ENCODE results near the gene LRRD1. TPM values are rescaled to one million over a fixed set of nuclear protein-coding genes. Genes with fewer than 3 reads are reported as not detected.
A peak's percentile ranks its signal among the peaks of the same experiment; 100 is the strongest.

Gene LRRD1
- total and polyA plus RNA-seq, 9 of the 15 experiments (the other 6 are each of a cell fraction or from before 2014, with no cell fraction given) = 0.07 to 0.15 TPM; not detected in 7

DNA sequence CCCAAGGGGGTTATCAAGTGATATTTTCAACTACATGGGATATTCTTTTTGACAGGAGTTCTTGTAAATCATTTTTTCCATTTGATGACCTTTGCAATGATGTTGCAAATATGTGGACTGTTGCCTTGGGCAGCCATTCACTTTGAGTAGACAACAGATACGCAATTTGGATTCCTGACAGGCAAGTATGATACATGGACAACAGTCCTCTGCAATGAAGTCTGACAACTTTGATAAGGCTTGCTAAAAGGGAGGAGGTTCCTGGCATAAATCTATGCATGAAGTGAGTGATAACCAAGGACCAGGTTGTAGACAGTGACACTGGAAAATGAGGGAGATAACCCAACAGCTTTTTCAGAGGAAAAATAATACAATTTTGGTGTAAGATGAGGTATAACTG lies 17.7 kb downstream of the LRRD1 start (continued):
- TF ChIP-seq, protein P1, sequence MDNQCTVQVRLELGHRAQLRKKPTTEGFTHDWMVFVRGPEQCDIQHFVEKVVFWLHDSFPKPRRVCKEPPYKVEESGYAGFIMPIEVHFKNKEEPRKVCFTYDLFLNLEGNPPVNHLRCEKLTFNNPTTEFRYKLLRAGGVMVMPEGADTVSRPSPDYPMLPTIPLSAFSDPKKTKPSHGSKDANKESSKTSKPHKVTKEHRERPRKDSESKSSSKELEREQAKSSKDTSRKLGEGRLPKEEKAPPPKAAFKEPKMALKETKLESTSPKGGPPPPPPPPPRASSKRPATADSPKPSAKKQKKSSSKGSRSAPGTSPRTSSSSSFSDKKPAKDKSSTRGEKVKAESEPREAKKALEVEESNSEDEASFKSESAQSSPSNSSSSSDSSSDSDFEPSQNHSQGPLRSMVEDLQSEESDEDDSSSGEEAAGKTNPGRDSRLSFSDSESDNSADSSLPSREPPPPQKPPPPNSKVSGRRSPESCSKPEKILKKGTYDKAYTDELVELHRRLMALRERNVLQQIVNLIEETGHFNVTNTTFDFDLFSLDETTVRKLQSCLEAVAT (IDR thresholded peaks at IDR 0.05) = no peak
- no peak for TF ChIP-seq DNMT1 (IDR thresholded peaks at IDR 0.05)
- TF ChIP-seq POLR2G (IDR thresholded peaks at IDR 0.05; ENCODE audit: low read depth, low read length) = no peak
- TF ChIP-seq KAT8 (IDR thresholded peaks at IDR 0.05; ENCODE audit: low read depth) = no peak
- TF ChIP-seq TAF9B (IDR thresholded peaks at IDR 0.05; ENCODE audit: partially characterized antibody) = peak; percentile 22
- TF ChIP-seq EP400 (IDR thresholded peaks at IDR 0.05) = peak; percentile 27; the same call in 1 of the 2 replicates
- TF ChIP-seq ZNF3 (CRISPR knock-in tag; IDR thresholded peaks at IDR 0.05) = no peak
- no peak for TF ChIP-seq MTA3 (IDR thresholded peaks at IDR 0.05; ENCODE audit: borderline replicate concordance)
- TF ChIP-seq NCOR1 (IDR thresholded peaks at IDR 0.05) = peak; percentile 89
- no peak for TF ChIP-seq SAP30 (IDR thresholded peaks at IDR 0.05; ENCODE audit: borderline replicate concordance, insufficient read depth, low read depth, low read length, poor library complexity, severe bottlenecking)
- TF ChIP-seq CBX2 (IDR thresholded peaks at IDR 0.05; ENCODE audit: insufficient read depth, low read length, poor library complexity, severe bottlenecking) = no peak
- TF ChIP-seq ZNF431 (CRISPR knock-in tag; IDR thresholded peaks at IDR 0.05) = no peak
- no peak for TF ChIP-seq NELFE (IDR thresholded peaks at IDR 0.05; ENCODE audit: insufficient read depth, insufficient read length)
- TF ChIP-seq YY1 (IDR thresholded peaks at IDR 0.05; ENCODE audit: borderline replicate concordance in 1 of 3, control insufficient read depth in 1 of 3, extremely low read depth in 1 of 3, insufficient read depth in 3 of 3, insufficient read length in 1 of 3, insufficient replicate concordance in 2 of 3, low read depth in 1 of 3, low read length in 2 of 3) = no peak
- TF ChIP-seq TEAD1 (CRISPR knock-in tag; IDR thresholded peaks at IDR 0.05) = peak in 1 of 2 experiments; percentile 57; a peak in 1 of 4 replicates
- no peak for TF ChIP-seq ZNF146 (CRISPR knock-in tag; IDR thresholded peaks at IDR 0.05; ENCODE audit: unreplicated experiment)
- TF ChIP-seq XRCC4 (IDR thresholded peaks at IDR 0.05; ENCODE audit: extremely low read depth, insufficient read depth, insufficient read length) = no peak
- no peak for TF ChIP-seq ZNF507 (tag; conservative IDR thresholded peaks at IDR 0.05)
- TF ChIP-seq POLR3G (IDR thresholded peaks at IDR 0.05; ENCODE audit: extremely low read depth, insufficient read length, insufficient replicate concordance) = no peak
- no peak for TF ChIP-seq ZNF282 (CRISPR knock-in tag; IDR thresholded peaks at IDR 0.05)
- no peak for TF ChIP-seq IFI16 (CRISPR knock-in tag; IDR thresholded peaks at IDR 0.05)
- TF ChIP-seq, protein P2, sequence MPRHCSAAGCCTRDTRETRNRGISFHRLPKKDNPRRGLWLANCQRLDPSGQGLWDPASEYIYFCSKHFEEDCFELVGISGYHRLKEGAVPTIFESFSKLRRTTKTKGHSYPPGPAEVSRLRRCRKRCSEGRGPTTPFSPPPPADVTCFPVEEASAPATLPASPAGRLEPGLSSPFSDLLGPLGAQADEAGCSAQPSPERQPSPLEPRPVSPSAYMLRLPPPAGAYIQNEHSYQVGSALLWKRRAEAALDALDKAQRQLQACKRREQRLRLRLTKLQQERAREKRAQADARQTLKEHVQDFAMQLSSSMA (CRISPR knock-in tag; IDR thresholded peaks at IDR 0.05) = no peak
- no peak for TF ChIP-seq MTF1 (CRISPR knock-in tag; IDR thresholded peaks at IDR 0.05; ENCODE audit: borderline replicate concordance)
- no peak for TF ChIP-seq ZSCAN32 (CRISPR knock-in tag; IDR thresholded peaks at IDR 0.05)
- TF ChIP-seq GTF2F1 (IDR thresholded peaks at IDR 0.05; ENCODE audit: low read depth, low read length) = no peak
- no peak for TF ChIP-seq ZNF133 (CRISPR knock-in tag; IDR thresholded peaks at IDR 0.05)
- TF ChIP-seq ZNF232 (CRISPR knock-in tag; IDR thresholded peaks at IDR 0.05) = no peak
- no peak for TF ChIP-seq FIP1L1 (IDR thresholded peaks at IDR 0.05; ENCODE audit: low read depth, low read length, poor library complexity, severe bottlenecking)
- TF ChIP-seq KHSRP (IDR thresholded peaks at IDR 0.05) = no peak; the same call in 1 of the 2 replicates
- TF ChIP-seq PHB (CRISPR knock-in tag; IDR thresholded peaks at IDR 0.05) = no peak
- no peak for TF ChIP-seq RBM22 (IDR thresholded peaks at IDR 0.05; ENCODE audit: low read depth, low read length, poor library complexity, severe bottlenecking)

All from K562 (cell line).